Measurements from ENCODE around the gene FANCC. TPM values are rescaled to one million over a fixed set of nuclear protein-coding genes. Genes with fewer than 3 reads are reported as not detected.

FANCC gene
- total RNA-seq, 2 donors from 2014 or later, result 17.6 to 23.5 TPM

- Histone ChIP-seq H3K27ac (ENCODE audit: low read depth, low read length) (peak overlapping the region; percentile 66), H3K4me3 (ENCODE audit: low read length) (no peak overlapping the region), H3K27me3 (ENCODE audit: control insufficient read depth, insufficient read depth, low read length, poor library complexity, severe bottlenecking) (no peaks in the 10 kb centered on the region), H3K4me1 (ENCODE audit: control insufficient read depth, insufficient read depth, low read length) (no peaks in the 10 kb centered on the region), H3K9me3 (ENCODE audit: control insufficient read depth, low read length) (no peaks in the 10 kb centered on the region), H3K9ac (ENCODE audit: extremely low read depth, low read length, poor library complexity, severe bottlenecking) (no peak overlapping the region), H3K36me3 (ENCODE audit: control insufficient read depth, insufficient read depth, low read length) (peaks cover 17% of the 10 kb centered on the region)
- Mint-ChIP-seq H3K9me3 (no peaks in the 10 kb centered on the region), H3K27me3 (ENCODE audit: insufficient read depth) (no peaks in the 10 kb centered on the region), H3K36me3 (ENCODE audit: low read depth) (peaks cover 16% of the 10 kb centered on the region), H3K27ac (no peak overlapping the region), H3K4me1 (peaks cover 4% of the 10 kb centered on the region), H3K4me3 (no peak overlapping the region)
- 93 to 94% methylated on average over 13 to 18 of the region's 18 CpGs for whole genome bisulfite sequencing, 2 experiments (ENCODE audit: insufficient coverage in 1 of 2, insufficient read length in 1 of 2)
- DNase-seq, result no peak
- TF ChIP-seq, protein P1, sequence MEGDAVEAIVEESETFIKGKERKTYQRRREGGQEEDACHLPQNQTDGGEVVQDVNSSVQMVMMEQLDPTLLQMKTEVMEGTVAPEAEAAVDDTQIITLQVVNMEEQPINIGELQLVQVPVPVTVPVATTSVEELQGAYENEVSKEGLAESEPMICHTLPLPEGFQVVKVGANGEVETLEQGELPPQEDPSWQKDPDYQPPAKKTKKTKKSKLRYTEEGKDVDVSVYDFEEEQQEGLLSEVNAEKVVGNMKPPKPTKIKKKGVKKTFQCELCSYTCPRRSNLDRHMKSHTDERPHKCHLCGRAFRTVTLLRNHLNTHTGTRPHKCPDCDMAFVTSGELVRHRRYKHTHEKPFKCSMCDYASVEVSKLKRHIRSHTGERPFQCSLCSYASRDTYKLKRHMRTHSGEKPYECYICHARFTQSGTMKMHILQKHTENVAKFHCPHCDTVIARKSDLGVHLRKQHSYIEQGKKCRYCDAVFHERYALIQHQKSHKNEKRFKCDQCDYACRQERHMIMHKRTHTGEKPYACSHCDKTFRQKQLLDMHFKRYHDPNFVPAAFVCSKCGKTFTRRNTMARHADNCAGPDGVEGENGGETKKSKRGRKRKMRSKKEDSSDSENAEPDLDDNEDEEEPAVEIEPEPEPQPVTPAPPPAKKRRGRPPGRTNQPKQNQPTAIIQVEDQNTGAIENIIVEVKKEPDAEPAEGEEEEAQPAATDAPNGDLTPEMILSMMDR (conservative IDR thresholded peaks at IDR 0.05), result no peak
Observed at GRCh38 chr9:95107001-95107749, 210.3 kb downstream of the FANCC start.

DNA sequence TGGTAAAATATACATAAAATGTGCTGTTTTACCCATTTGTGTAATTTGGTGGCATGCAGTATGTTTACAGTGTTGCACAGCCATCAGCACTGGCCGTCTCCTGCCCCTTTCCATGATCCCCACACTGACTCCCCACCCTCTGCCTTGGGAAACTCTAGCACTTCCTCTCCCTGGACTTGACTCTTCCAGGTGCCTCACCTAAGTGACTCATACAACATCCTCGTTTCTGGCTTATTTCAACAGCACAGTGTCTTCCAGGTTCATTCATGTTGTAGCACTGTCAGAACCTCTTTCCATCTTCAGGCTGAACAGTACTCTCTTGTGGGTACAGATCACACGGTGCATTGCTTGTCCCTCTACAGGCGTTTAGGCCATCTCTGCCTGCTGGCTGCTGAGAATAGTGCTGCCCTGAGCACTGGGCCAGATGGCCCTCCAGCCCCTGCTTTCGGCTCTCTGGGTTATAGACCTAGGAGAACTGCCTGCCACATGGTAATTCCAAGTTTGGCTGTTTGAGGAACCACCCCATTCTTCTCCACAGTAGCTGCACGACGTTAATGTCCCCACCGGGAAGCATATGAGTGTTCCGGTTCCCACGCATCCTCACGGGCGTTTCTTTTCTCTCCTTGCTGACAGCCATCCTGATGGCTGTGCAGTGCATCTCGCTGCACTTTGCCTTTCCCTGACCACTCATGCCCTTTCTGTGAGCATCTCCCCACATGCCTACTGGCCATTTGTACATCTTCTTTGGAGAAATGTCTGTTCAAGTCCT, 211.8 kb downstream of the FANCC start:
- Histone ChIP-seq H3K27me3 (ENCODE audit: control insufficient read depth, insufficient read depth, low read length, poor library complexity, severe bottlenecking) (no peaks in the 10 kb centered on the region), H3K9ac (ENCODE audit: extremely low read depth, low read length, poor library complexity, severe bottlenecking) (no peak overlapping the region), H3K36me3 (ENCODE audit: control insufficient read depth, insufficient read depth, low read length) (peaks cover 26% of the 10 kb centered on the region), H3K9me3 (ENCODE audit: control insufficient read depth, low read length) (no peaks in the 10 kb centered on the region), H3K4me3 (ENCODE audit: low read length) (no peak overlapping the region), H3K4me1 (ENCODE audit: control insufficient read depth, insufficient read depth, low read length) (no peaks in the 10 kb centered on the region), H3K27ac (ENCODE audit: low read depth, low read length) (no peak overlapping the region)
- Mint-ChIP-seq H3K27ac (no peak overlapping the region), H3K27me3 (ENCODE audit: insufficient read depth) (no peaks in the 10 kb centered on the region), H3K4me3 (no peak overlapping the region), H3K36me3 (ENCODE audit: low read depth) (peaks cover 14% of the 10 kb centered on the region), H3K4me1 (peaks cover 4% of the 10 kb centered on the region), H3K9me3 (no peaks in the 10 kb centered on the region)
- WGBS, 2 experiments (ENCODE audit: insufficient coverage in 1 of 2, insufficient read length in 1 of 2), result 92 to 94% methylated on average over 13 of the region's 13 CpGs
- TF ChIP-seq, protein P1 (conservative IDR thresholded peaks at IDR 0.05), result no peak
- no peak for DNase-seq

DNA sequence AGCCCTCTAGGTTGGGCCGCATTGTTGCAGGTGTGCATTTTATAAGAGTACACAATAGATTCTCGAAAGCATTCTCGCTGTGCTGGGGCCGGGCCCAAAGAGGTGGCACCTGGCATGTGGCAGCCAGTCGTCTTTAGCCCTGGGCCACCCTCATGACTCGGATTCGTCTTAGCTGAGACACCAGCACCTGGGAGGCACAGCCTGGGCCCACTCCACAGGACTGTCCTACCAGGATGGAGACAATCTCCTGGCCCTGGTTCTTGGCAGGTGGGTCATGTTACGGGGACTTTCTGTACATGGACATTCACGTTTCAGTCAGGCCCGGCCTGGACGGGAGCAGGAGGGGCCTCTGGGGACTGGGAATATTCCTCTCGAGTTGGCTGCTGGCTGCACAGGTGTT, 212.5 kb downstream of the FANCC start:
- TF ChIP-seq, protein P1 (conservative IDR thresholded peaks at IDR 0.05), result no peak
- no peak for DNase-seq
- peaks cover 4% of the 10 kb centered on the region for H3K4me1 Mint-ChIP-seq
- Histone ChIP-seq H3K9me3 (ENCODE audit: control insufficient read depth, low read length) (no peaks in the 10 kb centered on the region), H3K27me3 (ENCODE audit: control insufficient read depth, insufficient read depth, low read length, poor library complexity, severe bottlenecking) (no peaks in the 10 kb centered on the region), H3K9ac (ENCODE audit: extremely low read depth, low read length, poor library complexity, severe bottlenecking) (no peak overlapping the region), H3K4me1 (ENCODE audit: control insufficient read depth, insufficient read depth, low read length) (no peaks in the 10 kb centered on the region), H3K4me3 (ENCODE audit: low read length) (no peak overlapping the region), H3K27ac (ENCODE audit: low read depth, low read length) (no peak overlapping the region), H3K36me3 (ENCODE audit: control insufficient read depth, insufficient read depth, low read length) (peaks cover 26% of the 10 kb centered on the region)
- H3K36me3 Mint-ChIP-seq (ENCODE audit: low read depth), result peaks cover 14% of the 10 kb centered on the region
- H3K9me3 Mint-ChIP-seq, result no peaks in the 10 kb centered on the region
- H3K4me3 Mint-ChIP-seq, result no peak overlapping the region
- 87 to 93% methylated on average over 3 to 12 of the region's 12 CpGs for WGBS, 2 experiments (ENCODE audit: insufficient coverage in 1 of 2, insufficient read length in 1 of 2)
- no peak overlapping the region for H3K27ac Mint-ChIP-seq
- no peaks in the 10 kb centered on the region for H3K27me3 Mint-ChIP-seq (ENCODE audit: insufficient read depth)
